Measurements from ENCODE around the gene POU6F1.

POU6F1 gene

GRCh38 chr12:51191516-51192283 is 26.2 kb downstream of the POU6F1 start:
- H3K27me3 ChIP-seq (replicated peaks; ENCODE audit: insufficient read depth, low read length): no peaks in the 10 kb centered on the region
- no peak overlapping the region for H3K27ac ChIP-seq (ENCODE audit: low read length)
- H3K4me1 ChIP-seq (ENCODE audit: low read length): peaks cover 11% of the 10 kb centered on the region
- H3K4me3 ChIP-seq (ENCODE audit: low read length): no peak overlapping the region
- H3K9me3 ChIP-seq (replicated peaks; ENCODE audit: insufficient read depth, low read length): no peaks in the 10 kb centered on the region
- H3K9ac ChIP-seq (ENCODE audit: low read length): no peak overlapping the region
- H4K20me1 ChIP-seq (ENCODE audit: insufficient read depth, low read length): no peaks in the 10 kb centered on the region
- no peak for TF ChIP-seq EZH2 (optimal IDR thresholded peaks at IDR 0.05; ENCODE audit: low read depth, low read length)
- TF ChIP-seq EZH2phosphoT487 (IDR thresholded peaks at IDR 0.05; ENCODE audit: low read length): no peak
- TF ChIP-seq CTCF (IDR thresholded peaks at IDR 0.05; ENCODE audit: low read length): no peak
- H2AFZ ChIP-seq (ENCODE audit: low read length): no peak overlapping the region
- no peaks in the 10 kb centered on the region for H3F3A ChIP-seq (ENCODE audit: insufficient read depth, low read length)
- no peak overlapping the region for H3K4me2 ChIP-seq (ENCODE audit: low read depth, low read length)
- H3K9me2 ChIP-seq (replicated peaks; ENCODE audit: insufficient read depth, low read length): no peaks in the 10 kb centered on the region
- no peak for DNase-seq
- H3K79me2 ChIP-seq (ENCODE audit: low read length): no peaks in the 10 kb centered on the region
- no peaks in the 10 kb centered on the region for H3K36me3 ChIP-seq (replicated peaks; ENCODE audit: insufficient read depth, low read length)

GRCh38 chr12:51190820-51191219 is 27.0 kb downstream of the POU6F1 start:
- Histone ChIP-seq H4K20me1 (ENCODE audit: insufficient read depth, low read length) (no peaks in the 10 kb centered on the region), H3K36me3 (replicated peaks; ENCODE audit: insufficient read depth, low read length) (no peaks in the 10 kb centered on the region), H3K9me3 (replicated peaks; ENCODE audit: insufficient read depth, low read length) (no peaks in the 10 kb centered on the region), H3K4me3 (ENCODE audit: low read length) (no peak overlapping the region), H3K4me2 (ENCODE audit: low read depth, low read length) (no peak overlapping the region), H3K79me2 (ENCODE audit: low read length) (no peaks in the 10 kb centered on the region), H2AFZ (ENCODE audit: low read length) (no peak overlapping the region), H3K9ac (ENCODE audit: low read length) (no peak overlapping the region), H3K9me2 (replicated peaks; ENCODE audit: insufficient read depth, low read length) (no peaks in the 10 kb centered on the region), H3K27ac (ENCODE audit: low read length) (no peak overlapping the region), H3F3A (ENCODE audit: insufficient read depth, low read length) (no peaks in the 10 kb centered on the region), H3K4me1 (ENCODE audit: low read length) (peaks cover 11% of the 10 kb centered on the region), H3K27me3 (replicated peaks; ENCODE audit: insufficient read depth, low read length) (no peaks in the 10 kb centered on the region)
- DNase-seq: no peak
- no peak for TF ChIP-seq EZH2 (optimal IDR thresholded peaks at IDR 0.05; ENCODE audit: low read depth, low read length)
- TF ChIP-seq EZH2phosphoT487 (IDR thresholded peaks at IDR 0.05; ENCODE audit: low read length): no peak
- TF ChIP-seq CTCF (IDR thresholded peaks at IDR 0.05; ENCODE audit: low read length): no peak

GRCh38 chr12:51189790-51190355 is 28.0 kb downstream of the POU6F1 start:
- DNase-seq: no peak
- Histone ChIP-seq H3K9me2 (replicated peaks; ENCODE audit: insufficient read depth, low read length) (no peaks in the 10 kb centered on the region), H3K4me3 (ENCODE audit: low read length) (no peak overlapping the region), H2AFZ (ENCODE audit: low read length) (no peak overlapping the region), H3K36me3 (replicated peaks; ENCODE audit: insufficient read depth, low read length) (no peaks in the 10 kb centered on the region), H3K79me2 (ENCODE audit: low read length) (no peaks in the 10 kb centered on the region), H3K9ac (ENCODE audit: low read length) (no peak overlapping the region), H3F3A (ENCODE audit: insufficient read depth, low read length) (no peaks in the 10 kb centered on the region), H3K4me2 (ENCODE audit: low read depth, low read length) (no peak overlapping the region), H3K27me3 (replicated peaks; ENCODE audit: insufficient read depth, low read length) (no peaks in the 10 kb centered on the region), H3K27ac (ENCODE audit: low read length) (no peak overlapping the region), H3K4me1 (ENCODE audit: low read length) (peaks cover 11% of the 10 kb centered on the region), H3K9me3 (replicated peaks; ENCODE audit: insufficient read depth, low read length) (no peaks in the 10 kb centered on the region), H4K20me1 (ENCODE audit: insufficient read depth, low read length) (no peaks in the 10 kb centered on the region)
- TF ChIP-seq EZH2phosphoT487 (IDR thresholded peaks at IDR 0.05; ENCODE audit: low read length) (no peak), EZH2 (optimal IDR thresholded peaks at IDR 0.05; ENCODE audit: low read depth, low read length) (no peak), CTCF (IDR thresholded peaks at IDR 0.05; ENCODE audit: low read length) (no peak)

Data from MM.1S (cell line).